ENCODE data around the gene B4GAT1. TPM values are rescaled to one million over a fixed set of nuclear protein-coding genes. Genes with fewer than 3 reads are reported as not detected.

Gene B4GAT1
- total RNA-seq, 3 donors from 2014 or later: 13.4 to 34.6 (median 13.4) TPM

DNA sequence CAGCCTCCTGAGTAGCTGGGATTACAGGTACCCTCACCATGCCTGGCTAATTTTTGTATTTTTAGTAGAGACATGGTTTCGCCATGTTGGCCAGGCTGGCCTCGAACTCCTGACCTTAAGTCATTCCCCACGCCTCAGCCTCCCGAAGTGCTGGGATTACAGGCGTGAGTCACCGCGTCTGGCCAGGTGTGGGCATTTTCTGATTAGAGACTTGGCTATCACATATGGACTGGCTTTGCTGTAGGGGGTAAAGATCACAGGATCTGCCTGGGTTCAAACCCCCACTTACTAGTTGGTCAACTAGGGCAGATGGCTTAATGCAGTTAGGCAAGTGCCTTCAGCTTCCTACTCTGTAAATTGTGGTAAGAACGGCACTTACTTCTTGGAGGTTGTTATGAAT lies 37.1 kb downstream of the B4GAT1 start:
- TF ChIP-seq, protein P1, sequence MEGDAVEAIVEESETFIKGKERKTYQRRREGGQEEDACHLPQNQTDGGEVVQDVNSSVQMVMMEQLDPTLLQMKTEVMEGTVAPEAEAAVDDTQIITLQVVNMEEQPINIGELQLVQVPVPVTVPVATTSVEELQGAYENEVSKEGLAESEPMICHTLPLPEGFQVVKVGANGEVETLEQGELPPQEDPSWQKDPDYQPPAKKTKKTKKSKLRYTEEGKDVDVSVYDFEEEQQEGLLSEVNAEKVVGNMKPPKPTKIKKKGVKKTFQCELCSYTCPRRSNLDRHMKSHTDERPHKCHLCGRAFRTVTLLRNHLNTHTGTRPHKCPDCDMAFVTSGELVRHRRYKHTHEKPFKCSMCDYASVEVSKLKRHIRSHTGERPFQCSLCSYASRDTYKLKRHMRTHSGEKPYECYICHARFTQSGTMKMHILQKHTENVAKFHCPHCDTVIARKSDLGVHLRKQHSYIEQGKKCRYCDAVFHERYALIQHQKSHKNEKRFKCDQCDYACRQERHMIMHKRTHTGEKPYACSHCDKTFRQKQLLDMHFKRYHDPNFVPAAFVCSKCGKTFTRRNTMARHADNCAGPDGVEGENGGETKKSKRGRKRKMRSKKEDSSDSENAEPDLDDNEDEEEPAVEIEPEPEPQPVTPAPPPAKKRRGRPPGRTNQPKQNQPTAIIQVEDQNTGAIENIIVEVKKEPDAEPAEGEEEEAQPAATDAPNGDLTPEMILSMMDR (IDR thresholded peaks at IDR 0.05): no peak
- ATAC-seq: no peak
- Histone ChIP-seq H3K4me1 (ENCODE audit: low read depth) (peaks cover 7% of the 10 kb centered on the region), H3K9me3 (no peaks in the 10 kb centered on the region), H3K36me3 (ENCODE audit: low read depth) (no peaks in the 10 kb centered on the region), H3K4me3 (no peak overlapping the region)
- DNase-seq: no peak
- intact Hi-C loops (cut with DNase I, micrococcal nuclease): loop anchor here in 1 of 2 donors (10.0 kb wide), 1 partner anchor 74 kb away; no protein-coding TSS in a partner anchor

DNA sequence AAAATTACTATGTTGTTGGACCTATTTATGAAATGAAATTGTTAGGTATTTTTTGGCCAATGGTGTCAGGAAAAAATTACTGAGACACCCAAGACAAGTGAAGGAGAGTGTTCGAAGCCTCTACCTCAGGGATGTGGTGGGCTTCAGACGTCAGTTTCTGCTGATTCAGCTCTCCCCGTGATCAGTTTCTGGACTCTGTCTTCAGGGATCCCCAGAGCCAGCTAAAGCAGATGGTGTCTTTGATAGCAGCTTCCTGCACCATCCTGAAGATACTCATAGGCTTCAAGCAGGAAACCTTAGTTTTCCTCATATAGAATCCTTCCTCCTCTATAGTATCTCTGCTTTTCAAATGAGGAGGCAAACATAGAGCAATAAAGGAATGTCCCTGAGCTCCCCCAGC lies 38.0 kb downstream of the B4GAT1 start:
- intact Hi-C loops (cut with DNase I, micrococcal nuclease): no loop called here
- TF ChIP-seq, protein P1 (IDR thresholded peaks at IDR 0.05): no peak
- Histone ChIP-seq H3K36me3 (ENCODE audit: low read depth) (no peaks in the 10 kb centered on the region), H3K4me1 (ENCODE audit: low read depth) (peaks cover 7% of the 10 kb centered on the region), H3K9me3 (no peaks in the 10 kb centered on the region), H3K4me3 (no peak overlapping the region)
- no peak for ATAC-seq
- DNase-seq: no peak

DNA sequence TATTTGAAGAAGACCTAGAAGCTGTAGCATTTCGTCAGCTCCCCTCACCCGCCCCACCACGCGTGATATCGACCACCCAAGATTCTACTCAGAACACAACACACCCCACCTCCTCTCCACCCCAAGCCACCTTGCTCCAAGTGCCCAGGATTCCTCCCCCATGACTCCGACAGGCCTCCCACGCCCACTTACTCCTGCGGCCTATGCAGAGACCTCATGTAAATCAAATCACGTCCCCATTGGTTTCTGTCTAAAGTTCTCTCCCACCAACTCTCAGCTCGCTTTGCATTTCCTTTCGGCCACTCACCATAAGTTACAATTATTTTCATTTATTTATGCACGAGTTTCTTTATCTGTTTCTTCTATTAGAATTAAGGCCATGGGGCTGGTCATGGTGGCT lies 44.8 kb downstream of the B4GAT1 start:
- Histone ChIP-seq H3K4me3 (no peak overlapping the region), H3K9me3 (no peaks in the 10 kb centered on the region), H3K4me1 (ENCODE audit: low read depth) (no peaks in the 10 kb centered on the region), H3K36me3 (ENCODE audit: low read depth) (no peaks in the 10 kb centered on the region)
- no peak for ATAC-seq
- intact Hi-C loops (cut with DNase I, micrococcal nuclease): no loop called here
- no peak for DNase-seq
- TF ChIP-seq, protein P1 (IDR thresholded peaks at IDR 0.05): no peak

DNA sequence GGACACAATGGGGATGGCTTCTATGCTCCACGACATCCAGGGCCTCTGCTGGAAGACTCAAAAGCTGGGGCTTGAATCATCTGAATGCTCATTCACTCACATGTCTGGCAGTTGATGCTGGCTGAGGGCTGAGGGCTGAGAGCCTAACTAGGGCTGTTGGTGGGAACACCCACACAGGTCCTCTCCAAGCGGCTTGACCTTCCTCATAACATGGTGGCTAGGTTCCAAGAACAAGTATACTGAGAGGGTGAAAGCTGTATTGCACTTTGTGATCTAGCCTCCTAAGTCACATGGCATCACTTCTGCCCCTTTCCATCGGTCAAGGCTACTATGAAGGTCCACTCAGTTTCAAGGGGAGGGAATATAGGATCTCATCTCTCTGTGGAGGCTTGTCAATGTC lies 48.2 kb downstream of the B4GAT1 start:
- DNase-seq (no peak), ATAC-seq (no peak)
- intact Hi-C loops (cut with DNase I, micrococcal nuclease): no loop called here
- TF ChIP-seq, protein P1 (IDR thresholded peaks at IDR 0.05): no peak
- H3K9me3 ChIP-seq: no peaks in the 10 kb centered on the region
- H3K36me3 ChIP-seq (ENCODE audit: low read depth): no peaks in the 10 kb centered on the region
- H3K4me3 ChIP-seq: no peak overlapping the region
- H3K4me1 ChIP-seq (ENCODE audit: low read depth): no peaks in the 10 kb centered on the region

DNA sequence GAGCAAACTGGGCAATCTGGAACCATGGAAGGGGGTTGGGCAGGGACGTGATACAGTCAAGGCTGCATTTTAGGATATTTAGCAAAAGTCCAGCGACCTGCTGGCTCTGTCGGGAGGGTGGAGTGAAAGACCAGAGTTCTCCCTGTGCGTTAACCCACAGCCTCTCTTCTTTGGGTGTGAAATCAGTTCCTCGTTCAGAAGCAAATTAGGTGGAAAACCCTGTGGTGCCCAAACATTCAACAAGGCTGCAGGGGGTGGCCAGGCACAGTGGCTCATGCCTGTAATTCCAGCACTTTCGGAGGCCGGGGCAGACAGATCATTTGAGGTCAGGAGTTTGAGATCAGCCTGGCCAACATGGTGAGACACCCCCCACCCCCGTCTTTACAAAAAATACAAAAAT lies 49.8 kb downstream of the B4GAT1 start:
- TF ChIP-seq, protein P1 (IDR thresholded peaks at IDR 0.05): no peak
- no peaks in the 10 kb centered on the region for H3K4me1 ChIP-seq (ENCODE audit: low read depth)
- no peaks in the 10 kb centered on the region for H3K36me3 ChIP-seq (ENCODE audit: low read depth)
- intact Hi-C loops (cut with DNase I, micrococcal nuclease): no loop called here
- no peak overlapping the region for H3K4me3 ChIP-seq
- no peaks in the 10 kb centered on the region for H3K9me3 ChIP-seq
- ATAC-seq: no peak
- DNase-seq: no peak

Other genes starting within 250 kb of the B4GAT1 start
- gene KLC2, start 89.9 kb downstream of the B4GAT1 start, total RNA-seq: 10 to 100 TPM in 2 of 3 donors, 1 to 10 TPM in 1; 9.4 to 45.2 (median 10.8) TPM
- 100 to 1,000 TPM; 154 to 210 (median 191) TPM for gene RAB1B, start 79.0 kb downstream of the B4GAT1 start, total RNA-seq
- 1 to 10 TPM; 1.0 to 1.9 (median 1.3) TPM for gene CNIH2, start 69.5 kb downstream of the B4GAT1 start, total RNA-seq
- gene YIF1A, start 58.5 kb downstream of the B4GAT1 start, total RNA-seq: 10 to 100 TPM; 66.1 to 93.5 (median 77.9) TPM
- gene TMEM151A, start 55.7 kb downstream of the B4GAT1 start, total RNA-seq: under 1 TPM; 0.17 to 0.38 (median 0.27) TPM
- gene CD248, start 30.6 kb downstream of the B4GAT1 start, total RNA-seq: 10 to 100 TPM in 2 of 3 donors, 1 to 10 TPM in 1; 4.5 to 37.7 (median 28.5) TPM
- gene RIN1, start 11.2 kb downstream of the B4GAT1 start, total RNA-seq: 10 to 100 TPM in 1 of 3 donors, 1 to 10 TPM in 2; 5.2 to 12.7 (median 9.5) TPM
- gene BRMS1, start 2.5 kb downstream of the B4GAT1 start, total RNA-seq: 10 to 100 TPM; 35.9 to 47.6 (median 39.3) TPM
- gene SLC29A2, start 24.1 kb upstream of the B4GAT1 start, total RNA-seq: 10 to 100 TPM; 10.3 to 22.6 (median 14.9) TPM
- gene NPAS4, start 73.4 kb upstream of the B4GAT1 start, total RNA-seq: 1 to 10 TPM in 1 of 3 donors, not detected in 2; 5.6 TPM
- gene MRPL11, start 91.2 kb upstream of the B4GAT1 start, total RNA-seq: 10 to 100 TPM; 43.7 to 64.9 (median 46.6) TPM
- 10 to 100 TPM in 1 of 3 donors, 1 to 10 TPM in 2; 2.8 to 25.5 (median 3.6) TPM for gene PELI3, start 119.3 kb upstream of the B4GAT1 start, total RNA-seq
- 10 to 100 TPM; 37.9 to 92.2 (median 75.5) TPM for gene DPP3, start 132.8 kb upstream of the B4GAT1 start, total RNA-seq
- gene BBS1, start 163.0 kb upstream of the B4GAT1 start, total RNA-seq: 10 to 100 TPM; 27.7 to 49.3 (median 35.4) TPM
- 10 to 100 TPM in 2 of 3 donors, 1 to 10 TPM in 1; 9.1 to 11.8 (median 10.4) TPM for gene ZDHHC24, start 198.4 kb upstream of the B4GAT1 start, total RNA-seq
- under 1 TPM in 1 of 3 donors, not detected in 2; 0.09 TPM for gene ACTN3, start 199.3 kb upstream of the B4GAT1 start, total RNA-seq
- 10 to 100 TPM in 1 of 3 donors, 1 to 10 TPM in 2; 5.8 to 84.3 (median 8.3) TPM for gene CTSF, start 221.0 kb upstream of the B4GAT1 start, total RNA-seq
- gene CCDC87, start 245.4 kb upstream of the B4GAT1 start, total RNA-seq: under 1 TPM; 0.32 to 0.63 (median 0.58) TPM
- 10 to 100 TPM; 34.9 to 50.7 (median 42.2) TPM for gene CCS, start 245.6 kb upstream of the B4GAT1 start, total RNA-seq

All from mucosa of descending colon (tissue), 3 donors.